GM19099 (cell line): ENCODE data around the gene NID1.

Experiments used
- POLR2A ChIP-seq: IDR thresholded peaks from 3 replicates; pipeline ENCODE4 v1.6.1; 2011; ENCODE audit warnings: low read depth; ENCODE audit not compliant: insufficient read length; ENCODE audit errors: extremely low read depth

NID1 gene

DNA sequence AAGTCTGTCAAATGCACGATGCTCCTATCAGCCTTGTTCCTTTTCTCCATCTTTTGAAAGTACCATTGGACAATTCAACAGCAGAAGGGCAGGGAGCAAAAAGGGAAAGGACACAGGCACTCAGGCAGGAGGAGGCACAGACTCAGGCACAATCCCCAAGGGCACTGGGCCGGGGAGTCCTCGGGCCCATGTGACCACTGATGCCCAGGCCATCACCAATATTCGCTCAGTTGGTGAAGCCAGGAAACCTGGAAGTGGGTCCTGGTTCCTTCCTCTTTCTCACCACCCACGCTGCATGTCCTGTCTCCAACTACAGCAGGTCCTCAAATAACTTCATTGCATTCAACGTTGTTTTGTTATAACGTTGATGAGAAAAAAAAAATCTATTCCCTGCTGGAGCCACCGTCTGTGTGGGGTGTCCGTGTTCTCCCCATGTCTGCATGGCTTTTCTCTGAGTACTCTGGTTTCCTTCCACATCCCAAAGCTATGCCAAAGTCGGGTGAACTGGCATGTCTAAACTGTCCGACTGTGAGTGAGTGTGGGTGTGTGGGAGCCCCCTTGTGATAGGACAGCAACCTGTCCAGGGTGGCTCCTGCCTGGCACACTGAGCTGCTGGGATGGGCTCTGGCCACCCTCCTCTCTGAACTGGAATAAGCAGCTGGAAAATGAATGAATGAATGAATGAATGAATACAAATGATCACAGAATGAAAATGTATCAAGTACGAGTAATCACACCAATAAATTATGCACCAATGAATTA lies 12.5 kb downstream of the NID1 start:
- TF ChIP-seq POLR2A, result no peak

DNA sequence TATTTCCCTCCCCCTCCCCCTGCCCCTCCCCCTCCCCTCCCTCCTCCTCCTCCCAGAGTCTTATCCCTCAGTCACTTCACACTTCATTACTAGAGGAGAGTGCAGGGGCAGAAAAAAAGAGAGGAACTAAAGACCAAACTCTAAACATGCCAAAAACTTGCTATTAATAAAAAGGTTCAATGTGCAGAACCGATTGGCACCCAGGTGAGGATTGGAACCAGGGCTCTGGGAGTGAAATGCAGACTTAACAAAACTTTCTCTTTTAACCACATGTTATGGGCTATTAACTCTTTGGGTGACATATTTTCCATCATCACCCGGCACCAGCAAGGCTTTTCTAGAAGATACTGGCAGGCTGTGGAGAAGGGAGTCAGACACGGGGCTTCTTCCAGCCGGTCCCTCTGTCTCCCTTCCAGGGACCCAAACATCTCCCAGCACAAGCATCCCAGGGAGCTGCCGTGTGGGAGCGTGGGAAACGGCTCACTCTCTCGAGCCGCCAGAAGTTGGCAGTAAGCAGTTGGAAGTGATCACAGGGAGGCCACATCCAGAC lies 13.6 kb downstream of the NID1 start:
- no peak for TF ChIP-seq POLR2A

DNA sequence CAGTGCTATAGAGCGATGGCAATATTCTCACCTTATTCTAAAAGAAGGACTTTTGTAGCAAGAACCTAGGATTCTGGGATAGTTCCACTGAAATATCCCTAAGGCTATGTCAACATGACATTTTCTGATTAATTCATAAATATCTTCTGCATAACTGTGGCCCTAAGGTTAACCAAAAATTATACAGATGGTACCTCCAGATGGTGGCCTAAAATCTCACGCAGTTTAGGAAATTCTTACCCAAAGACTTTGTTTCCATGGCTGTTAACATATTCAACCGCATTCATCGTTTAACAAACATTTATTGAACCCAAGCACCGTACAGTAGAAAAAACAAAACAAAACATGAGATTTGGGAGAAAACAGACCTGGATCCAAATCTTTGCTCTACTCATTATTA lies 19.1 kb downstream of the NID1 start:
- TF ChIP-seq POLR2A, result no peak

DNA sequence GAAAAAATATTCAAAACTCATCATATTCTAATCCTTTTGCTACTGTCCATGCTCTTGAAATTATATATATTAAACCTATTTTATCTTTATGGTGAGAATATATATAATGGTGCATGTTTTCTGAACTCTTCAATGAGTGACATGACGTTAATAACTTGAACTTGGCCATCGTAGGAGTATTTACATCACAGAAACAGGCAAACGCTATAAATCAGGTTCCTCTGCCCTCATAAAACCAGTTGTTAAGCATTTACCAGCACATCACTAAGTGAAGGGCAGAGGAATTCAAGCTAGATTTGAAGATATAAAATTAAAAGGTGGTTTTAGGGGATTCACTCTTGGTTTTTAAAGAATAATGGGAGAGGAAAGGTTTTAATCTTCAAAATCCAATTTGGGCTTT lies 20.5 kb downstream of the NID1 start:
- TF ChIP-seq POLR2A, result no peak

DNA sequence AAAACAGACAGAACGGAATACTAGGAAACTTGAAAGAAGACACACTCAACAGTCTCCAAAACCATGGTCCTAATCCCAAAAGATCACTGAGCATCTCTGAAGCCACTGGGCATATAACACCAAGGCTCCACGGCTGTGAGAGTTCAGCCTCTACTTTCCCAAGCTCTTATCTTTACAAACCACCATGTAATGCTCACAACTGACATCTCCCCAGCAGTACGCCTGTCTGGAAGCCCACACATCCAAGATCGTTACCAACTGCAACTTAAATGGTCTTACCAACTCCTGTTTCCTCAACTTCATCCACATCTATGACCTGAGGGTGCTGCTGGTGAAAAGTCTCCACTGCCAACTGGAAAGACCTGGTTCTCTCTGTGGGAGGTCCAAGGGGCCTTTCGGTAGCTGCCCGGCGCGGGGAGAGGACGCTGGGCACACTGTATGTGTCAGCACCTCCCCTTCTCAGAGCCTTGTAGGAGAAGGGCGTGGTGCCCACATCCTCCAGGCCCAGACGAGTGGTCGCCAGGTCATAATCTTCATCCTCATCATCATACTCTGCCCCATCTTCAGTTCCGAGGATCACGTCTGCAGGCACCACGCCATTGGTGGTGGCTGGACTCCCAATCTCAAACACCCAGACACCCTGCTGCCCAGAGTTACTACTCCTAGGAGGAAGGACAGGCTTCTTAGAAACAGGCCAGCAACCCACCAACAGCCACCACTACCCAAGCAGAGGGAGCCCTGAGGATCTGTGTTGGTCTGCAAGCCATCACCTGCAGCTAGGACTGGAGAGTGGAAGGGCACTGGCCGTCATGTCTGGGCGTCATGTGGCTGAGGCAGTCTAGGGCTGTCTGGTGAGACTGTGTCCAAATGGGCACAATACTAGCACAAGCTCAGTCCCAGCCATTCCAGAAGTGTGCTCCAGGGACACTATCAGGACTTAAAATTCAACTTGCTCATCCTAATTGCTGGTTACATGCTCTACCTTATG lies 23.0 kb downstream of the NID1 start:
- no peak for TF ChIP-seq POLR2A

DNA sequence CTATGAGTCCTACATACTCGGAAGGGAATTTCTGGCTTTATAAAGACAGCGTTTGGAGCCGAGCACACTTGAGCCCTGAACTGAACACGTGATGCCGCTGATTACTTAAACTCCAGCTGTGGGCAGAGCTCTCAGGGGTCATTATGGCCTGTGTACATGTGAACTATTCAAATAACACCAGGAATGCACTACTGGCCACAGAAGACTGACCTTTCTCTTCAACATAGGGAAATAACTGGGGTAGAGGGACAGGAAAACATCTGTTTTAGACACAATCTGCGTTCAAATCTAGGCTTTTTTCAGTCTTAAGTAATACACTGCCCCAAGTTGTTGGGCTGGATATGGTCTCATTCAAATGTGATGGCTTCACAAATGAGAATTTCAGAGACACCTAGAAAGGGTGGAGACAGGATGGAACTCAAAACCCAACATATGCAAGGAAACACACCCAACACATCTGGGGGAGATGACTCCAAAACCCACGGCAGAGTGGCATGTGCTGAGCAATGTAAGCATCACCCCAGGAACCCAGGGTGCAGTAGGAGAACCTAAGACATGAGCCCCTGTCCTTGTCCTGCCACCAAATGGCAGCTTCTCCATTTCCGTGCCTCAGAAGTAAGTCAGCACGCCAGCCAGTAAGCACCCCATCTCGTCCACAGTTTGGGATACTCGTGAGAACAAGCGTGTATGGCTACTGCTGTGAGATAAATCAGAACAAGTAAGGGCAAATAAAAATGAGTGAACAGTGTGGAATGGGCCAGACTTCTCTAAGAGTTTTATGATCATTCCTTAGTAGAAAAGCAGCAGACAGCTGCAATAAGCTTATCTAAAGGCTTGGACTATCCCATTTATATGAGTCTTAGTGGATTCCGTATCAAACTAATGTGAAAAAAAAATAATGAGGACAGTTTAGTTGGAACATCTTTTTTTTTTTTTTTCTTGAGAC lies 24.9 kb downstream of the NID1 start:
- no peak for TF ChIP-seq POLR2A

DNA sequence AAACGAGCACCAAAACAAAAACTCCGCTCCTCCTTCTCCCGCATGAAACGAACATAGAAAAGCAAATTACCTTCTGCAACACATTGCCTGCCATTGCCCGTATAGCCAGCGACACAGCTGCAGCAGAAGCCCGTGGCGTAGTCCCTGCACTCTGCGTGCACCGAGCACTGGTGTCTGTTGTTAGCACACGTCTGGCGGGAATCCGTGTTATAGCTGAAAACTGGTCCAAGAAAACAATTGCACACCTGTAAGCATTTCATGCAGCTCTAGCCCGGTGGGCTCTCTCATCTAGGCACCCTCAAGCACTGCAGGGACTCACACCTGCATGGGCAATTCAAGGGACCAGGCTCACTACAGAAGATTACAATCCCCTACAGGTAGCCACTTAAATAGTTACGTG lies 26.9 kb downstream of the NID1 start:
- TF ChIP-seq POLR2A, result no peak

DNA sequence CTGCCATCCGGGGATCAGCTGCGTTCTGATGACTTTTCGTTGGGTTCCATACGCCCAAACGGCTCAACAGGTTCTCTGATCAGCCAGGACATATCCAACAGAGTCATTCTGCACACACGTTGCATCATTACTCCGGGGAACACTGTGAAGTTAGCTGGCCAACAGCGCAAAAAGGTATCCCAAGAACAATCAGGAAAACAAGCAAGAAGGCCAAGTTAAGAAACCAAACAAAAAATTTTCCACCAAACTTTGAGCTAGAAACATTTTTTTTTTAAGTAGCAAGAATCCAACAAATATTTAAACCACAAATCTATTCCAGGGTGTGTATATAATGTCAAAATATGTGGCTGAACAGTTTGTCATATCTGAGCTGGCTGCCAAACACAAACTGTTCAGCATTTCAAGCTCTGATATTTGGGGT lies 29.2 kb downstream of the NID1 start:
- TF ChIP-seq POLR2A, result no peak

DNA sequence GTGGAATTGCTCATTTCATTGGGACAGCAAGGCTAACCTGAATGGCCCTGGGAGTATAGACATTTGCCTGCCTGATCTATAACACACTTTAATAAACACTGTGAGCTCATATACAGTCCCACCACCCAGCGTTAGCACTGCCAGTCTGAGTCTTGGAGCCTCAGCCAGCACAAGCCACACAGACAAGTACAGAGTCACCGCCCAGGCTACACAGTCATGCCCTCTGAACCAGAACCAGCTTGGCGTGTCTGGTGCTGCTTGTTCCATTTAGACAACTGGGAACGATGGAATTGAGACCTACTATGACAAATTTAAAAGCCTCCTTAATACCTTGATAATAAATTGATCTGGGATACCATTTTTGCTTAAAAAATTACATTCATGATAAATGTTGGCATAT lies 31.6 kb downstream of the NID1 start:
- no peak for TF ChIP-seq POLR2A

DNA sequence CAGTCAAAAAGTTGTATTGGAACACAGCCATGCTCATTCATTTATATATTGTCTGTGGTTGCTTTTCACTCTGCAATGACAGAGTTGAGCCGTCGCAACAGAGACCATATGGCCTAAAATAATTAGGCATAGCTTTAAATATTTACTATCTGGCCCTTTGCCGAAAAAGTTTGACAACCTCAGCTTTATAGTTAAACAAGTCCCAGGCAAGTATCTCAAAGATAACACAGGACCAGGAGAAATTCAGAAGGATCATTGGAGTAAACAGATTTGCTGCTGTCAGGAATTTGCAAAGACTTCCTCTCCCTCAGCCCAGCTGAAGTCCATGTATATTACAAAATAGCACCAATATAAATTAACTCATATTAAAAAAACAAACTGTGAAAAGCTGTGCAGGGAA lies 34.4 kb downstream of the NID1 start:
- TF ChIP-seq POLR2A, result no peak

DNA sequence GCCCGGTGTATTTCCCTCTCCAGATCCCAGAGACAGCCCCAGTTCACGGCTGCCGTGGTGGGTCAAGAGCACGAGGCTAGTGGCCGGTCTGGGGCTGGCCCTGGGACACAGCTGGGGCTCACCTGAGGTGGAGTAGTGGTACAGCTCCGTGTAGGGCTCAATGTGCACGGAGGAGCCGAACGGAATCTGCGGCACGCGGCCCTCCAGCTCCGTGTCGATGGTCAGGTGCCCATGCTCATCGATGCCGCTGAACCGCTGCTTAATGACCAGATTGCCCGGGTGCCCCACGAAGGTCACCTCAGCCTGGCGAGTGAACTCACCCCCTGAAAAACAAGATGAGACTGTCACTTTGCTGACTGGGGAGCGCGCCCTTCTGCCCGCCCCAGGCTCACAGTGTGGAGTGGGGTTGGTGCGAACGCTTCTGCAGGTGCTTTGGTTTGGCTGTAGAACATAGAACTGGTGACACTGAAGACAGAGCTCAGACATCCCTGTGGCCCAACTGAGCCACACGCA lies 35.4 kb downstream of the NID1 start:
- no peak for TF ChIP-seq POLR2A

DNA sequence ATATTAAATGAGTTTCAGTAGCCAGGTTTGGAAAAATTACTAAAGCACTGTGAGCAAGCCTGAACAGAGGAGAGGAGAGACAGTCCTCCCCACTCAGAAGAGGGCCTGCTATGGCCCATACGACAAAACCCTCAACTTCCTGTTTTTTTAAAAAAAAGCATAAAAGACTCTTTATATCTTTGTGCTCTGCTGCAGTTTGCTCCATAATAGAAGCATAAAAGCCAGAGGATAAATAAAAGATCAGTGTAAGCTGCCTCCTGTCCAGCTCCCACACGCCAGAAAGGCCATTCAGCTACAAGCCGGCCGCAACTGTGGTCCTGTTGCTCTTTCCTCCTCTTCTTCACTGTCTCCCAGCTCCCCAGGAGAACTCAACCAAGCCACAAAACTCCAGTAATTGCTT lies 37.8 kb downstream of the NID1 start:
- TF ChIP-seq POLR2A, result no peak

DNA sequence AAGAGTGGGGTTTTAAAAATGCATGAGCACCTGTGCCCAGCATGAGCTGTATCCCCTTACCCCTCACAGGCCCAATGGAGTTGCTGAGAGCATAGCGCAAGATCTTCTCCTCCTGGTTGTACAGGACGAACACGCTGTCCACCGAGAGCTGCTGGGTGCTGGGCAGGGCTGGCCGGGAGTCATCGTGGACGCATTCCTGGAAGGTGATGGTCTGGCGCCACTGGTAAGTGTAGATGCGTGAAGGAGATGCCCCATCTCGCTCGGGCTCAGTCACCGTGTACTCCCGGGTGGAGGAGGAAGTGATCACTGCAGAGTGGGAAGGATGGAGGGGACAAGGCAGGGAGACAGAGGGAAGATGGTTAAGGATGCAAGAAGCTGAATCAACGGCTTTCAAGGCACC lies 39.1 kb downstream of the NID1 start:
- no peak for TF ChIP-seq POLR2A

DNA sequence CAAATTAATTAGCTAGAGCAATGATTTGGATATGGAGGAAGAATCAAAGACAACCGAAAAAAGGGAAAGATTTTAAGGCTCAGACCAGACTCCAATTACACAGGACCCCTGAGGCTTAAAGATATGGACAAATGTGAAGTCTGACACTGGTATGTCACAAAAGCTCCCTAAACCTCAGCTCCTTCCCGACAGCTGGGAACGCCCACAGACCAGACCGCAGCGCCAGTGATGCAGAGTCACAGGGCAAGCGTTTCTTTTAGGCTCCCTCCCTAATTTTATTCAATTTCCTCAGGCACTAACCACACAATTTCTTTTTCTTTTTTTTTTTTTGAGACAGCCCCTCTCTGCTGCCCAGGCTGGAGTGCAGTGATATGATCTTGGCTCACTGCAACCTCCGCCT lies 40.2 kb downstream of the NID1 start:
- no peak for TF ChIP-seq POLR2A
